H4 (cell line): Measurements from ENCODE around the gene MYT1. TPM values are rescaled to one million over a fixed set of nuclear protein-coding genes. Genes with fewer than 3 reads are reported as not detected.
"Not testable (repeated sequence)": the region's sequence is repeated elsewhere in the genome, so short reads cannot be mapped to it uniquely, and the experiment has no call there.

ENCODE experiments used
- DNase-seq: peaks from one replicate; pipeline ENCODE4 v3.0.0-alpha.2; 2015; ENCODE audit warnings: low spot score
- total RNA-seq: library from RNA; depleted of rRNA; stranded (reverse); fragments of >200 nt; shearing (Covaris generic); gene quantifications from 2 replicates; pipeline ENCODE4 v1.2.3, GENCODE V29; 2014; rRNA removed

Gene MYT1
- total RNA-seq, 1 experiment from 2014 or later: 0.27 TPM

GRCh38 chr20:64265201-64265600 lies 100.9 kb downstream of the MYT1 start:
- no peak for DNase-seq

GRCh38 chr20:64266988-64267387 lies 102.7 kb downstream of the MYT1 start:
- no peak for DNase-seq

GRCh38 chr20:64268174-64268573 lies 103.9 kb downstream of the MYT1 start:
- DNase-seq: no peak

DNA sequence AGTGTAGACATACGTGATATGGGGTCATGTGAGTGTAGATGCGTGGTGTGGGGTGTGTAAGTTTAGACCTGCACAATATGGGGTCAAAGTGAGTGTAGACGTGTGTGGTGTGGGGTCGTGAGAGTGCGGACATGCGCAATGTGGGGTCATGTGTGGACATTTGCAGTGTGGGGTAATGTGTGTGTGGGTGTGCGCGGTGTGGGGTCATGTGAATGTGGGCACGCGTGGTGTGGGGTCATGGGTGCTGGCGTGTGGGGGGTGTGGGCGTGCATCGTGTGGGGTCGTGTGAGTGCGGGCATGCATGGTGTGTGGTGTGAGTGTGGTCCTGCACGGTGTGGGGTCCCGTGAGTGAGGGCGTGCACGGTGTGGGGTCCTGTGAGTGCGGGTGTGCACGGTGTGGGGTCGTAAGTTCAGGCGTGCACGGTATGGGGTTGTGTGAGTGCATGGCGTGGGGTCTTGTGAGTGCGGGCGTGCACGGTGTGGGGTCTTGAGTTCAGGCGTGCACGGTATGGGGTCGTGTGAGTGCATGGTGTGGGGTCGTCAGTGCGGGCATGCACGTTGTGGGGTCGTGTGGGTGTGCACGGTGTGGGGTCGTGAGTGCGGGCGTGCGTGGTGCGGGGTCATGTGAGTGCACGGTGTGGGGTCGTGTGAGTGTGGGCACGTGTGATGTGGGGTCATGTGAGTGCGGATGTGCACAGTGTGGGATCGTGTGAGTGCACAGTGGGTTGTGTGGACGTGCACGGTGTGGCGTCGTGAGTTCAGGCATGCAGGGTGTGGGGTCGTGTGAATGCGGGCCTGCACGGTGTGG lies 105.6 kb downstream of the MYT1 start:
- DNase-seq: no peak

- no peak for DNase-seq
Observed at GRCh38 chr20:64271636-64272035, 107.4 kb downstream of the MYT1 start.

- DNase-seq: no peak
Observed at GRCh38 chr20:64273109-64273508, 108.9 kb downstream of the MYT1 start.

- DNase-seq: no peak
Observed at GRCh38 chr20:64276817-64277216, 112.6 kb downstream of the MYT1 start.

GRCh38 chr20:64277571-64278316 lies 113.5 kb downstream of the MYT1 start:
- no peak for DNase-seq

DNA sequence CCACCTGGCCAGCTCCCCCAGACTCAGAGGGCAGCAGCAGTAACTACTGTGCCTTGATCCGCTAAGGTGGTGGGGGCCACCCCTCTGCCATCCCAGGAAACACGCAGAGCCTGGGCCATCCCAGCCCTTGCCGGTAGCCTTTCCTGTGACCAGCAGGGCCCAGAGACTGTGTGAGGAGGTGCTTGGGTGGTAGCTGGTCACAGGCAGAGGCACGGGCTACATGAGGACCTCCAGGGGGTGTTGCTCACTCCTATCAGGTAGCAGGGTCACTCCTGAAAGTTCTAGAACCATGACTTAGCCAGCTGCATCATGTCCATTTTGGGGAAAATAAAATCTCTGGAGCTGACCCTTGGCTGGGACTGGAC lies 114.0 kb downstream of the MYT1 start:
- DNase-seq: no peak

DNA sequence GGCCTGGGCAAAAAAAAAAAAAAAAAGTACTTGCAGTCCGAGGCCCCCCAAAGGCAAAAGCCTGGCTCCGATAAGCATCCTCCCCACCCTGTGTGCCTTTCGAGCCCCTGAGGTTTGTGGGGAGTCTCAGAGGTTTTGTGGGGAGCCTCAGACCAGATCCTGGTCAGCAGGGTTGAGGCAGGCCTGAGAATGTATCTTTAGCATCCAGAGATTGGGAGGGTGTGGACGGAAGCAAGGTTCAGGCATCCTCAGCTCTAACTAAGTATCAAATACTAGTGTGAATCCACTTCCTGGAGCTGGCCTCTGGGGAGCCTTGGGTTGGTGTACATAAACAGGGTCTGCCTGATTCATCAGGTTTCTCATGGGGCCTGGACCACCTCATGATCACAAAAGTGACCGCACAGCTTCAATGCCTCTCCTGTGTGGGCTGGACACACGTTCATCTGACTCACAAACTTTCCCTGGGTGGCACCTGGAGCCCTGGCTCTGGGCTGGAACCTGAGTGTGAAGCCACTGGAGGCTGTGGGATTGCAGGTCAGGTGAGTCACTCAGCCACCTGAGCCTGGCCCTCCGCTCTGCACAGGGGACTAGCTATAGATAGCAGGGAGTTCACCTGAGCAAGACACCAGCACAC lies 115.7 kb downstream of the MYT1 start:
- DNase-seq: no peak

- no peak for DNase-seq
Observed at GRCh38 chr20:64280460-64280843, 116.2 kb downstream of the MYT1 start.

- no peak for DNase-seq
Observed at GRCh38 chr20:64283646-64284045, 119.4 kb downstream of the MYT1 start.

DNA sequence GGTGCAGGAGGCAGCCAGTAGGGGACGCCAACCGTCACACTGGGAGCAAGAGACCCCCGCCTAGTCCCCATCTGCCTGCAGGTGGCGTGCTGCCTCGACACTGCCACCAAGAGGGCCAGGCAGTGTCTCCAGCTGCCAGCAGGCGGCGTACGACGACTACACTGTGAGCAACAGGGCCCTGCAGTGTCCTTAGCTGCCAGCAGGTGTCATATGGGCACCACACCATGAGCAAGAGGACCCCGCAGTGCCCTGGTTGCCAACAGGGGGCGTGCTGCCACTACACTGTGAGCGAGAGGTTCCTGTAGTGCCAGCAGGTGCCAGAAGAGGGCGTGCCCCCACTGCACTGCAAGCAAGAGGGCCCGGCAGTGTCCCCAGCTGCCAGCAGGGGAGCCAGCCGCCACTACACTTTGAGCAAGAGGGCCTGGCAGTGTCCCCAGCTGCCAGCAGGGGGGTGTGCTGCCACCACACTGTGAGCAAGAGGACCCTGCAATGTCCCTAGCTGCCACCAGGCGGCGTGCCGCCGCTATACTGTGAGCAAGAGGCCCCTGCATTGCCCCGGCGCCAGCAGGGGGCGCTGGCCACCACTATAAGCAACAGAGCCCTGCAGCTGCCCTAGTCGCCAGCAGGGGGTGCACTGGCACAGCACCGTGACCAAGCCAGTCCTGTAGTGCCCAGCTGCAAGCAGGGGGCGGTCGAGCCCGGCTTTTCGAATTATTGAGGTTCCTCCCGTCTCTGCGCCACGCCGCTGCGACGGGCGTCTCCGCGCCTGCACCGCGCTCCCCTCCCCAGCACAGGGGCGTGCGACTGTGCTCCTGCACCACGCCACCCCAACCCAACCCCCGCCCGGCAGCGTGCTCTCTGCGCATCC lies 121.6 kb downstream of the MYT1 start:
- peak; percentile 28 for DNase-seq

- not testable (repeated sequence) for DNase-seq
Observed at GRCh38 chr20:64286447-64287263, 122.4 kb downstream of the MYT1 start.

DNA sequence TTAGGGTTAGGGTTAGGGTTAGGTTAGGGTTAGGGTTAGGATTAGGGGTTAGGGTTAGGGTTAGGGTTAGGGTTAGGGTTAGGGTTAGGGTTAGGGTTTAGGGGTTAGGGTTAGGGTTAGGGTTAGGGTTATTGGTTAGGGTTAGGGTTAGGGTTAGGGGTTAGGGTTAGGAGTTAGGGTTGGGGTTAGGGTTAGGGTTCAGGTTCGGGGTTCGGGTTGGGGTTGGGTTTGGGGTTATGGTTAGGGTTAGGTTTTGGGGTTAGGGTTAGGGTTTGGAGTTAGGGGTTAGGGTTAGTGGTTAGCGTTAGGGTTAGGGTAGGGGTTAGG lies 123.0 kb downstream of the MYT1 start:
- DNase-seq: not testable (repeated sequence)

Other genes with a start within 250 kb of the MYT1 start
- 14.1 and 16.1 TPM in 2 replicates for gene UCKL1, start 208.0 kb upstream of the MYT1 start, total RNA-seq
- gene ZNF512B, start 194.5 kb upstream of the MYT1 start, total RNA-seq: 2.2 and 4.4 TPM in 2 replicates
- not detected in 2 replicates for gene SAMD10, start 184.8 kb upstream of the MYT1 start, total RNA-seq
- 35.9 and 36.5 TPM in 2 replicates for gene PRPF6, start 183.3 kb upstream of the MYT1 start, total RNA-seq
- 0.08 TPM in 1 of 2 replicates, not detected in the other for gene C20orf204, start 128.3 kb upstream of the MYT1 start, total RNA-seq
- gene SOX18, start 114.8 kb upstream of the MYT1 start, total RNA-seq: 0.19 TPM in 1 of 2 replicates, not detected in the other
- gene TCEA2, start 101.3 kb upstream of the MYT1 start, total RNA-seq: 40.6 and 41.7 TPM in 2 replicates
- 18.5 and 19.8 TPM in 2 replicates for gene RGS19, start 84.9 kb upstream of the MYT1 start, total RNA-seq
- gene OPRL1, start 84.4 kb upstream of the MYT1 start, total RNA-seq: 0.23 and 0.97 TPM in 2 replicates
- gene LKAAEAR1, start 80.1 kb upstream of the MYT1 start, total RNA-seq: 0.60 TPM in 1 of 2 replicates, not detected in the other
- gene NPBWR2, start 56.9 kb upstream of the MYT1 start, total RNA-seq: not detected in 2 replicates
- 23.7 and 25.5 TPM in 2 replicates for gene PCMTD2, start 91.3 kb downstream of the MYT1 start, total RNA-seq